GM21737 (cell line): Measurements from ENCODE around the gene RAB35.

ENCODE experiments used
- ATAC-seq: cut with Tn5 transposase; IDR thresholded peaks from one replicate; pipeline ENCODE4 v1.9.1; 2021; ENCODE audit warnings: mild to moderate bottlenecking, moderate library complexity; ENCODE audit not compliant: unreplicated experiment

Gene RAB35

DNA sequence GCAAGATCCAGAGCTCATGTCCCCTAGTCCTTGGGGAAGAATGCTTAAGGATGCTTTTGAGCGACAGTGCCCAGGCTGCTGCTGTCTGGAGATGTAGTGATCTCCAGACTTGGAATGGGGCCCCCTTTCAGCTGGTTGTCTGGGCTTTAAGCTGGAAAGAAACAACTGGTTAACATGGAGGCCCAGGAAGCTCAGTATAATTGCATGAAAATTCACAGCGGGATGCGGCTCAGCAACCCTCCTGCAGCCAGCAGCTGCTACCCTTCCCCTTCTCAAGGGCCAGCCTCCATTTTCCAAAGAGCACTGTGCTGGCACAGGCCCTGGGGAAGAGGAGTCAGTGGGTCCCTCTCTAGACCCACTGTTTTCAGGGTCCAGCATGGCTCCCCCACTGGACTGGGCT is 26.3 kb downstream of the RAB35 start:
- no peak for ATAC-seq

DNA sequence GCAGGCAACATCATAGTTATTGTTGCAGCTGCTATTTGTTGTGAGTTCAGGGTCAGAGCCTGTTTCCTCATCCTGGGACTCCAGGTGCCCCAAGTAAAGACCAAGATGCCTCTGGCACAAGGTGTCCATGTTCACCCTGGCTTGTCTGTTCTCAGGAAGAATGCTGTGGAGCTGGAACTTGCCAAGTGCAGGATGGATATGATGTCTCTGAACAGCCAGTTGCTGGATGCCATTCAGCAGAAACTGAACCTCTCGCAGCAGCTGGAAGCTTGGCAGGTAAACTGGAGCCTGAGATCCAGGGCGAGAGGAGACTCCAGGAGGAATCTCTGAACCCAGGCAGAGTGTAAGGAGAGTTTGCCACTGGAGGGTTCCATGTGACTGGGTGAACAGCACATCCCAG is 26.8 kb downstream of the RAB35 start:
- no peak for ATAC-seq

DNA sequence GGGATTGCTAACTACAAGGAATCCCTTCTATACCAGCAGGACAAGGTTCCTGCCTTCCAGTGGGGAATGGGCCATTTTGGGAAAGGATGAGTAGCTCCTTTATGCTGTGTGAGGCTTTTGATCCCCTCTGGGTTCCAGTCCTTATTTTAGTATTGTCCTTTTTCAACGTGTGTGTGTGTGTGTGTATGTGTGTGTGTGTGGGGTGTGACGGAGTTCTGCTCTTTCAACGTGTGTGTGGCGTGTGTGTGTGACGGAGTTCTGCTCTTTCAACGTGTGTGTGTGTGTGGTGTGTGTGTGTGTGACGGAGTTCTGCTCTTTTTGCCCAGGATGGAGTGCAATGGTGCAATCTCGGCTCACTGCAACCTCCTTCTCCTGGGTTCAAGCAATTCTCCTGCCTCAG is 27.4 kb downstream of the RAB35 start:
- no peak for ATAC-seq

DNA sequence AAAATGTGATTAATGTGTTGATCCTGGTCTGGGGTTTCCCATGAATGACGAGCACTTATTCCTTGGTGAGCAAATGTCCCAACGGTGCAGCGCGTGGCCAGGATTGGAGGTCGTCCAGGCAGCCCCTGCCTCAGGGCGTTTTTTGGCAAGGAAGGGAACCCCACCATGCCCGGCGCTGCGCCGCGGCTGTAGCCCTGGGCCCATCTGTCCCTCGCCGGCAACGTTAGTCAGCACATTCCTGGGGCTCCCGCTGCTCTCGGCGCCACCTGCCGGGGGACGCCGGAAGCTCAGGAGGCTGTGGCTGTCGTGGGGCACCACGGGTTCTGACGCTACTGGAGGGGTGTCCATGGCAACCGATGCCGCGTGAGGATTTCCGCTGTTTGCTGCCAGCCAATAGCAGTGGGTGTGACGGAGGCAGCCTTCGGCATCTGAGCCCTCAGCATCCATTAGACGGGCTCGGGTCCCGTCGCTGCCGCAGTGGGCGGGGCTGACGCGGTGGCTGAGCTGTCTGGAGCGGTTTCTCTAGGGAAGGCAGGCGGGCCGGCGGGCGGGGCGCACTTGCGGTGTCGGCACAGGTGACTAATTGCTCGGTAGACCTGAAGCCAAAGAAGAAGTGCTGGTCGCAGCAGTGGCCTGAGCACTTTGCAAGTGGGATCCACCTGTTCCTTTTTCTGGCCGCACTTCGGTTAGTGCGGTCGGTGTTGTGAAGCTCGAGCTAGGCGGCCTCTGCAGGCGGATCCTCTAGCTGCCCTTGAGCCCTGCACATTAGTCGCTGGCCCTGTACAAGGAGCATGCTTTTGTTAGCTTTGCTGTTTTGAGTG is 29.5 kb downstream of the RAB35 start:
- peak; percentile 97 for ATAC-seq

DNA sequence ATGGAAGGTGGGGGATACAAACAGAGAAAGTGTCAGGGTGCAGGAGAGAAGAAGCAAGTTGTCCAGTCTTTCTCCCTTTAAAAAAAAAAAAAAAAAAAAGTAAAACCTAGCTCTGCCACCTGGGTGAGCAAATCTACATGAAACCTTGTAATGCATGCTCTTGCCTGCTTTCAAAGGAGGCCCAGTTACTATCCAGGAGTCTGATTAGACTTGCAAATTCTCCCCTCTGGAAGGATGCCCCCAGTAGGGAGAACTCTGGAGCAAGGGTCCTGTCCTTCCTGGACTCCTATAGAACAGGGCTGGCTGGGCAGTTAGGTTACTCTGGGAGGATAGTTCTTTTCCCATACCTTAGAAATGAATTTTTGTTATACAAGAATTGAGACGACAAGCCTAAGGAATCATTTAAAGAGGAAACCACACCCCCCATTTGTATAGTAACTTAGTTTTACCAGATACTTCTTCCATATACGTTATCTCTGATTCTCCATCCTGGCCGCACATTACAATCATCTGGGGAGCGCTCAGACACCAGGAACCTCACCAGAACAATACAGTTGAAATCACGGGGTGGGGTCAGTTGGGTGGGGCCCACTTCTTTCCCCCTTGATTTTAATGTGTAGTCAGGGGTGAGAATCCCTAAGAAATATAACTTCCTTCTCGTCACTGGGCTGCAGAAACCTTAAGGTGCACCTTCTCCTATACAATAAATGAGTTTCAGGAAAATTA is 30.5 kb downstream of the RAB35 start:
- ATAC-seq: no peak

DNA sequence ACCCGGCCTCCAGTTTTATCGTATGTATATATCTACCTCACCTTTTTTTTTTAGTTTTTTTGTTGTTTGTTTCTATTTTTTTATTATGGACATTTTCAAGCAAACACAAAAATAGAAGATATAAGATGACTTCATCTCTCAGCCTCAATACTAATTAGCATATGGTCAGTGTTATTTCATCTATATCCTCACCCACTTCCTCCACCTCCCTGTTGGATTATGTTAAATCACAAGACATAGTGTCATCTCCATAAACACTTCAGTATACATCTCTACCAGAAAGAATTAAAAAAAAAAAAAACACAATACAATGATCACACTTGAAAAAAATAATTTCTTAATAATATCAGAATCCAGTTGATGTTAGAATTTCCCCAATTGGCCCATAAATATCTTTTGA is 34.9 kb downstream of the RAB35 start:
- ATAC-seq: no peak

DNA sequence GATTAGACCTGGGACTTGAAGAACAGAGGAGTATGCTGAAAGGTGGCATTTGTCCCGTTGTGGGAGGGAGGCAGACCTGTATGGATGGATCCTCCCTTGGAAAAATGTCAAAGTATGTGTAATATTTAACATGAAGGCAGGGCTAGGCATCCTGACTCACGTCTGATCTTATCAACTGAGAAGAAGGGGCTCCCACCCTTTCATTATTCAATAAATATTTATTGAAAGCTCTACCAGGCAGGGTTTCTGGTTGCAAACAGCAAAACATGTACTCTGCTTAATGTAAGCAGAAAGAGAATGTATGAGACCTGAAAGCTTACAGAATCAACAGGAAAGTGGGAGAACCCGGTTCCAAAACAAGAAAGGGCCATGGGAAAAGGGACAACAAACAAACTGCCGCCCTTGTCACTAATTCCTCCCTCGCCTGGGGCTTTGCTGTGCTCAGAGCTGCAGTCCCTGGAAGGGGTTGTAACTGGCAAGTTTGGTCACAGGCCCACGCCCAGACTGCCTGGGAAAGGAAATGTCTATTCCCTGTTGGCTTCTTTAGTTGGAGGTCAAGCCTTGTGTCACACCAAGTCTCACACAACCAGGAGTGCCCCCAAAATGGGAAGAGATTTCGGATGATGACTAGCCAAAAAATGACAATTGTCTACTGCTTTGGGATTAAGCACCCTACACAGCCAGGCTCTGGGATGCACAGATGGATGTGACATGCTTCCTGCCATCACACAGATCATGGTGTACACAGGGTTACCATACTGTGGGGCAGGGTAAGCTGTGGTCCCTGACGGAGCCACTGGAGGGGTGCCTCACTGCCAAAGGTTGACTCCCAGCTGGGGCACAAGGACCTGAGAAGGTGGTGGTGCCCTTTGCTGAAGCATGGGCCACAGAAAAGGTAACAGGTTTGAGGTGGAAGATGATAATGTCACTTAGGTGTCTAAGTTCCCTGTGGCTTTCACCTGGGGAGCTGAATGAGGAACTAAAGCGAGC is 36.8 kb downstream of the RAB35 start:
- ATAC-seq: no peak

DNA sequence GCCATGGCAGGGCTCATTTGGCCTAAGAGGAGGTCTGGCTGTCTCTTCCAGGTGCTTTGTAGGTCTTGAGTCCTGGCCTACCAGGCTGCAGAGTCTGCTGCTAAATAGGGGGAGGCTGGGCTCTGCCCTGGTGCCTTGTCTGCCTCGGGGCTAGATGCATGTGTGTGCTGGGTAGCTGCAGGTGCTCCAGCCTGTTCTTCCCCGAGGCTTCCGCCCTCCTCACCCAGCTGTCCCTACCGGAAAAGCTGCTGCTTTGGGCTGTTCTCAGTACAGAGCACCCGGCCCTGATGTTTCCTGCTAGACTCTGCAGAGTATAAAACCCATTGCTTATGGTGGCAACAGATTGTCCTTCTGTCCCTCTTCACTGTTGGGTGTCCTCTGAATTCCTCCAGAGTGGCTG is 37.7 kb downstream of the RAB35 start:
- no peak for ATAC-seq

DNA sequence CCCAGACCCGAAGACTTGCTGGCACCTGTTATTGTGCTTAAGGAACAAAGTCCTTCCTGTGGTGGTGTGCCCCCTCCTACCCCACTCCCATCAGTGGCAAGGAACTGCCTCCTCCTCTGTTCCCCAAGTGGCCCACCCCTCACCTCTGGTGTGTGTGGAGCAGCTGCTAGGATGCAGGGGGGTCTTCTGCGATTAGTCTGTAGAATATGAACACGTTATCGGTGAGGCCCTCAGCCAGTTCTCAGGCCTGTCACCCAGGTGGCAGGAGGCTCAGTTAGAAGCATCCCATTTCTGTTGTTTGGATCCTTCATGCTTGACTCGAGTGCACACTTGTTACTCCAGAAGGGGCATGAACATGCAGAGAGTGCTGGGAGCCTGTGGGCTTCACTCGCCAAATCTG is 39.3 kb downstream of the RAB35 start:
- ATAC-seq: no peak

DNA sequence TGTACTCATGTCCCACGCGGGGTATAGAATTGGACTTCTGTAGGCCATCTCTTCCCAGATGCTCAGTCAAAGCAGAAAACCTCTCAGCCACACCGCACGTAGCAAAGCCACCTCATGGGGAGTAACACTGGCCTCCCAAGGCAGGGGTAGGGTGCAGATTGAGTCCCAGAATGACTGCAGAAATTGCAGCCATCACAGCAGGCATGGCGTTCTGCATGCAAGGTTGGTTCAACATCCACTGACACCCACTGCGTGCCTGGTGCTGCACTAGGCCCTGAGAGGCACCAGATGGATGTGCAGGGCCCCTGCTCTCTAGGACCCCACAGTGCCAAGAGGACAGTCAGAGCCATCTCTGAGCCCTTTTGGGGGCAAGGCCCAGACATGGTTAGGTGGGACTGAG is 39.9 kb downstream of the RAB35 start:
- no peak for ATAC-seq

DNA sequence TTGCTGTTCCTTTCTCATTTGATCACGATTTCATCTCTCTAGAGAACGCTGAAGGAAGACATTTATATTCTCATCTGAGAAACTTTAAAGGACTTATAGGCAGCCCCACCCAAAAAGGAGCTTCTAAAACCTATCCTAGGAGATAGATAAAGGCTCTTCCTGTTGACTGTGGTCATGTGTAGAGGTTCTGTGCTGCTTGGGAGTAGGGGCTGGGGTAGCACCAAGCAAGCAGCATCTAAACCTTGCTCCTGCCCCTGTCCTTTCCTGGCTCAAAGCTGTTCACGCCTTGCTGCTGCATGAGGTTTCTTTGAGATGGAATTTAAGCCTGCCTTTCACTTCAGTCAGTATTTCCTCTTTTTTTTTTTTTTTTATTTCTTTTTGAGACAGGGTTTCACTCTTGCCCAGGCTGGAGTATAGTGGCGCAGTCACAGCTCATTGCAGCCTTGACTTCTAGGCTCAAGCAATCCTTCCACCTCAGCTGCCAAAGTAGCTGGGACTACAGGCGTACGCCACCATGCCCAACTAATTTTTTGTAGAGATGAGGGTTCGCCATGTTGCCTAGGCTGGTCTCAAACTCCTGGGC is 41.4 kb downstream of the RAB35 start:
- no peak for ATAC-seq

DNA sequence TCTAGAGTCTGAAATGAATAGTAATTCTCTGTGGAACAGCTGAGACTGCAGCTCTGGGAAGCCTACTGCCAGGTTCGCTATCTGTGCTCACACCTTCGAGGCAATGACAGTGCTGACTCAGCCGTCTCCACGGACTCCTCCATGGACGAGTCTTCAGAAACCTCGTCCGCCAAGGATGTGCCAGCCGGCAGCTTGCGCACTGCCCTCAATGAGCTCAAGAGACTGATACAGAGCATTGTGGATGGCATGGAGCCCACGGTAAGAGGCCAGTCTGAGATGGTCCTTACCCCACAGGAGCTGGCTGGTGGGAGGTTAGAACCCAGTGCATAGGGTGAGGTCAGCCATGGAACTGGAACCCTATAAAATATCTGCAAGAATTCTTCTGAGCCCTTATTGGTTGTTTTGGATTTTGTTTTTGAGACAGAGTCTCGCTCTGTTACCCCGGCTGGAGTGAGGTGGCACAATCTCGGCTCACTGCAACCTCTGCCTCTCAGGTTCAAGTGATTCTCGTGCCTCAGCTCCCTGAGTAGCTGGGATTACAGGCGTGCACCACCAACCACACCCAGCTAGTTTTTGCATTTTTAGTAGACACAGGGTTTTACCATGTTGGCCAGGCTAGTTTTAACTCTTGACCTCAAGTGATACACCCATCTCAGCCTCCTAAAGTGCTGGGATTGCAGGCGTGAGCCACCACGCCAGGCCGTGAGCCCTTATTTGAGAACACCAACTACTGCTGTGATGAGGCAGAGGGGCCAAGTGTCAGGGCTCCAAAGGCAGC is 43.9 kb downstream of the RAB35 start:
- no peak for ATAC-seq

DNA sequence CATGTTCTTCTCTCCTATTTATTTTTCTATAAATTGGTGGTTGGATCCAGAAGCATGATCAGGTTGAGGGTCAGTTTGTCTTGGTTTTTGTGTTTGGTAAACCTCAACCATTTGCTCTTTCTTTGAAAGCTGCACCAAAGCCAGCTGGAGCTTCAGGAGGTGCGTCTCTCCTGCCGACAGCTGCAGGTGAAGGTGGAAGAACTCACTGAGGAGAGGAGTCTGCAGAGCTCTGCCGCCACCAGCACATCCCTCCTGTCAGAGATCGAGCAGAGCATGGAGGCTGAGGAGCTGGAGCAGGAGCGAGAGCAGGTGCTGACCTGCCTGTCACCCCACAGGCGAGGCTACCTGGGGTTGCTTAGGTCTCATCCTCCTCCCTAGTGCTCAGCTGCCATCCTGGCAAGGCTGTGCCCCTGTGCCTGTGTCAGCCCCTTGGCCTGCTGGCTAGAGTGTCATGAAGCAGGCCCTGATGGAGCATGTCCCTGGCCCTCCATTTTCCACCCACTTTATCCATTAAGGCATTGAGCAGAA is 45.0 kb downstream of the RAB35 start:
- no peak for ATAC-seq

DNA sequence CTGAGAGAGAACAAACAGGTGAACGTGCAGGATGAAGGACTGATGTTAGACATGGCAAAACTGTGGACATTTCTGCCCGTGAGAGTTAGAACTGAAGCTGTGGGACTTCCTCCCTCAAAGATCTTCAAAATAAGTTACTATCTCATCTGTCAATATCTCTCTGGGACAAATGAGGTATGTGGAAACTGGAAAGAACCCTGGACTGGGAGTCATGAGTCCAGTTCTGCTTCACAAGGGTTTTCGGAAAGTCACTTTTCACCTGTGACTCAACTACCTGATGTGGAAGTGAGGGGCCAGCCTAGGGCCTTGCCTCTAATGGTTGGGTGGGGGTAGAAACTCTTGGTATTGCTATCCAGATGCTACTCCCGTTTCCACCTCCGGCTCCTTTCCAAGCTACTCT is 47.3 kb downstream of the RAB35 start:
- ATAC-seq: no peak

DNA sequence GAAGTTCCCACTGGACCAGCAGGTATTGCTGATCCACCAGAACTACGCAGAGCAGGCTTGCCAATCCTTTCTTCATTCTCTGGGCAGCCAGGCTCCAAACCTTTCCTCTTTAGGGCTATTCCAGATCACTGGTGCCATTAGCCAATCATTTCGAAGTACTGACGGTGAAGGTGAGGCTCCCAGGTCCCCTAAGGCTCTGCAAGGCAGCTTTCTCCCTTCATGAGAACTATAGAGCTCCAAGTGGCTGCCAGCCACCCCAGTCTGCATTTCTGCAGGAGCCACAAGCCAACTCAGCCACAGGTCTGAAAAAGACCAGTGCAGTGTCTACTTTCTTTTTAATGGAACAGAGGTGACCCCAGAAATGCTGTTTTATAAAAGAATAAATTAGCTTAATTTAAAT is 48.7 kb downstream of the RAB35 start:
- no peak for ATAC-seq

DNA sequence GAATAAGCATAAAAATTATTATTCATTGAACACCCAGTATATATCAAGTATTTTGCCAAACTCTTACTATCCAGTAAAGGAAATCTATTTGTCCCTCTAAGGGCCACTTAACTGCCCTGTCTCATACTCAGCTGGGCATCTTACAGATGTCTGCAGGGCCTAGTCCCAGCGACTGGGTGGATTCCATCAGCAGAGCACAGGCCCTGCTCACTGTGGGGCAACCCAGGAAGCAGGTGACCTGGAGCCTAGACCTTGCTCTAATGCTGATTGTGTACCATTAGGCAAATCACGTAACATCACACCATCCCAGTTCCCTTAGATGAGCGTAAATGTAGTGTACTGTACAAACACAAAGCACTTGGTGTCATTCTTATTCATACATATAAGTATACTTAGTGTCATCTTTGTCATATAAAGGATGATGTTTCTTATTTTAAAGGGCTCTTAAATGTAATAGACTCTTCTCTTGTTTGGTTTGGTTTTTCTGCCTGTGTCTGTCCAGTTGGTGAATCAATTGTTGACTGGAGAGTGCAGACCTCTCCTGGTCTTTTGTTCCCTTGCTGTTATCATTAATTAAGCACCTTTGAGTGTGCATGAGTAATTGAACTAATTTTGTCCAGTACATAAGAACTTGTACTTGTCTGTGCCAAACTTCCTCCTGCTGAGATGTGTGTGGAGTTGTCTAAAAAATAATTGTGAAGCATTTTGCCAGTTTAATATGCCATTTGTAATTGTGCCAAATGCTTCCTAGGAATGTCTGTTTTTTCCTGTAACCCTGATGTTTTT is 49.3 kb downstream of the RAB35 start:
- ATAC-seq: no peak

DNA sequence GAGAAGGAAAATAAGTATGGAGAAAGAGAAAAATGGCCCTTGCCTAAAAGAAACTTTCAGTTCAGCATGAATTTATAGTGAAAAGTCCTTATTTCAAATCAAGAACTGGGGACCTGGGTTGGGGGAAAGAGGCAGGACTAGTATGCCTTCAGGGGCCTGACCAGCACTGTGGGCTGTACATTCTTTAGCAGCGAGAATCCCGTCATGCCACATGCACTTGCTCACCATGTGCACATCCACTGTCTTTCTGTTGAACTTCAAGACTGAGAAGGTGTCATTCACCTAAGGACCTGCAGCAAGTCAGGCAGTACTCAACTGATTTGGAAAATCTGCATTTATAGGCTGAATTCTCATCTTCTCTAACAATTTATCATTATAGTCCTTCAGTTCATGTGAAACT is 50.2 kb downstream of the RAB35 start:
- no peak for ATAC-seq

DNA sequence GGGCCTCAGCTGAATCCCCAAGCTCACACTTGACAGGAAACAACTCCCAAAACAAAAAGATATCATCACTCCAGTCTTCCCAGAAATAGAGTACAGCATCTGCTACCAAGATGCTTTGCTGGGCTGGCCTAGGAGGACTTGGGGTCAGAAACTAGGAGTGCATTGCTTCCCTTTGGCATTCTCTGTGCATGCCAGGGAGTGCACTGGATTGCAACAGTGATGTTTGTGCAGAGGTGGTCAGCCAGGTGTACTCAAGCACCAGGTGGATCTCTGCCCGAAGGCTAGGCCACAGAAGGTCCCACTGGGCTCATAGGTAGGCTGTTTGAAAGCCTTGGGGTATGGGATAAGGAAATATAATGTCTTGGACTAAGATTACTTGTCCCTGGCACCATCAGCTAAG is 51.1 kb downstream of the RAB35 start:
- no peak for ATAC-seq
